Large intestine (tissue), 3 donors: ENCODE data around the gene FPR2. TPM values are rescaled to one million over a fixed set of nuclear protein-coding genes. Genes with fewer than 3 reads are reported as not detected.
"Not testable (repeated sequence)": the region's sequence is repeated elsewhere in the genome, so short reads cannot be mapped to it uniquely, and the experiment has no call there.

ENCODE experiments used
- DNase-seq, 2 donors: peaks; one replicate each; pipeline versions ENCODE4 v3.0.0 to v3.0.0-alpha.2; 2013
- H3K27ac ChIP-seq: one replicate; pipeline ENCODE4 v1.5.1; 2013; ENCODE audit warnings: low read length
- H3K27me3 ChIP-seq: 2 replicates; pipeline ENCODE4 v1.6.1; 2013; ENCODE audit warnings: low read length; ENCODE audit not compliant: control insufficient read depth, insufficient read depth
- H3K36me3 ChIP-seq: 2 replicates; pipeline ENCODE4 v1.6.1; 2013; ENCODE audit warnings: low read length; ENCODE audit not compliant: control insufficient read depth, insufficient read depth
- H3K4me1 ChIP-seq: one replicate; pipeline ENCODE4 v1.6.1; 2013; ENCODE audit warnings: low read length; ENCODE audit not compliant: control insufficient read depth, insufficient read depth
- H3K4me3 ChIP-seq: one replicate; pipeline ENCODE4 v1.5.1; 2013; ENCODE audit warnings: low read length
- H3K9me3 ChIP-seq: one replicate; pipeline ENCODE4 v1.6.1; 2013; ENCODE audit warnings: mild to moderate bottlenecking, low read depth, low read length, moderate library complexity; ENCODE audit not compliant: control insufficient read depth
- WGBS: methylation state at CpG from one replicate; pipeline ENCODE4 v1.1.5; 2013; ENCODE audit warnings: low lambda C conversion rate; ENCODE audit not compliant: insufficient coverage; 5-methylcytosine and 5-hydroxymethylcytosine counted together
- polyA plus RNA-seq: library from polyadenylated mRNA; unstranded; fragments of 120-200 nt; gene quantifications from one replicate; pipeline ENCODE4 v1.2.1, GENCODE V29; 2013

FPR2 gene
- polyA plus RNA-seq, 1 donor = 0.16 TPM

- not testable (repeated sequence) for H3K27me3 ChIP-seq, H3K9me3 ChIP-seq, H3K36me3 ChIP-seq, H3K4me3 ChIP-seq, H3K27ac ChIP-seq, DNase-seq, H3K4me1 ChIP-seq
- WGBS = 100% methylated on average over 1 of the region's 9 CpGs
Observed at GRCh38 chr19:51804789-51805188, 43.8 kb downstream of the FPR2 start.

- 100% methylated on average over 2 of the region's 8 CpGs for WGBS
- not testable (repeated sequence) for H3K27me3 ChIP-seq, H3K27ac ChIP-seq, H3K4me3 ChIP-seq, H3K36me3 ChIP-seq, DNase-seq, H3K9me3 ChIP-seq, H3K4me1 ChIP-seq
Observed at GRCh38 chr19:51805396-51805795, 44.4 kb downstream of the FPR2 start.

- not testable (repeated sequence) for H3K4me1 ChIP-seq, H3K27ac ChIP-seq, H3K9me3 ChIP-seq, DNase-seq, H3K4me3 ChIP-seq, H3K27me3 ChIP-seq, H3K36me3 ChIP-seq
- WGBS = 92% methylated on average over 2 of the region's 5 CpGs
Observed at GRCh38 chr19:51806571-51806970, 45.6 kb downstream of the FPR2 start.

GRCh38 chr19:51807111-51807701 is 46.2 kb downstream of the FPR2 start:
- Histone ChIP-seq H3K4me1 (no peaks in the 10 kb centered on the region), H3K9me3 (no peaks in the 10 kb centered on the region), H3K4me3 (no peak overlapping the region), H3K36me3 (no peaks in the 10 kb centered on the region), H3K27ac (no peak overlapping the region), H3K27me3 (no peaks in the 10 kb centered on the region)
- DNase-seq = no peak
- WGBS = no CpG with 5 or more reads among the region's 6 CpGs

- Histone ChIP-seq H3K27me3 (no peaks in the 10 kb centered on the region), H3K36me3 (no peaks in the 10 kb centered on the region), H3K4me3 (no peak overlapping the region), H3K27ac (no peak overlapping the region), H3K9me3 (no peaks in the 10 kb centered on the region), H3K4me1 (no peaks in the 10 kb centered on the region)
- DNase-seq = no peak
- no CpG with 5 or more reads among the region's 2 CpGs for WGBS
Observed at GRCh38 chr19:51807925-51808324, 46.9 kb downstream of the FPR2 start.

- no peak overlapping the region for H3K27ac ChIP-seq
- 100% methylated on average over 1 of the region's 8 CpGs for WGBS
Observed at GRCh38 chr19:51808333-51808986, 47.5 kb downstream of the FPR2 start.

GRCh38 chr19:51809787-51810186 is 48.8 kb downstream of the FPR2 start:
- no CpG with 5 or more reads among the region's 4 CpGs for WGBS
- H3K27me3 ChIP-seq = no peaks in the 10 kb centered on the region
- H3K9me3 ChIP-seq = no peaks in the 10 kb centered on the region
- H3K4me1 ChIP-seq = no peaks in the 10 kb centered on the region
- no peak overlapping the region for H3K27ac ChIP-seq
- DNase-seq = no peak
- no peaks in the 10 kb centered on the region for H3K36me3 ChIP-seq
- no peak overlapping the region for H3K4me3 ChIP-seq

More at GRCh38 chr19:51808333-51808986, 47.5 kb downstream of the FPR2 start:
- DNase-seq = no peak
- Histone ChIP-seq H3K27me3 (no peaks in the 10 kb centered on the region), H3K9me3 (no peaks in the 10 kb centered on the region), H3K36me3 (no peaks in the 10 kb centered on the region), H3K4me3 (no peak overlapping the region), H3K4me1 (no peaks in the 10 kb centered on the region)

GRCh38 chr19:51810223-51810622 is 49.2 kb downstream of the FPR2 start:
- Histone ChIP-seq H3K27me3 (no peaks in the 10 kb centered on the region), H3K4me3 (no peak overlapping the region), H3K27ac (no peak overlapping the region), H3K36me3 (no peaks in the 10 kb centered on the region), H3K4me1 (no peaks in the 10 kb centered on the region), H3K9me3 (no peaks in the 10 kb centered on the region)
- no peak for DNase-seq
- no CpG with 5 or more reads among the region's 7 CpGs for WGBS

GRCh38 chr19:51811344-51811743 is 50.4 kb downstream of the FPR2 start:
- 83% methylated on average over 2 of the region's 11 CpGs for WGBS
- Histone ChIP-seq H3K4me3 (no peak overlapping the region), H3K27ac (no peak overlapping the region), H3K4me1 (no peaks in the 10 kb centered on the region), H3K27me3 (no peaks in the 10 kb centered on the region), H3K36me3 (no peaks in the 10 kb centered on the region), H3K9me3 (no peaks in the 10 kb centered on the region)
- DNase-seq = no peak

GRCh38 chr19:51815043-51815442 is 54.1 kb downstream of the FPR2 start:
- Histone ChIP-seq H3K27ac (no peak overlapping the region), H3K4me3 (no peak overlapping the region), H3K9me3 (no peaks in the 10 kb centered on the region), H3K36me3 (no peaks in the 10 kb centered on the region), H3K4me1 (no peaks in the 10 kb centered on the region), H3K27me3 (no peaks in the 10 kb centered on the region)
- DNase-seq = no peak
- no CpG with 5 or more reads among the region's 9 CpGs for WGBS

GRCh38 chr19:51816711-51817110 is 55.7 kb downstream of the FPR2 start:
- Histone ChIP-seq H3K36me3 (no peaks in the 10 kb centered on the region), H3K4me3 (no peak overlapping the region), H3K4me1 (no peaks in the 10 kb centered on the region), H3K27me3 (no peaks in the 10 kb centered on the region), H3K9me3 (no peaks in the 10 kb centered on the region), H3K27ac (no peak overlapping the region)
- no peak for DNase-seq
- WGBS = no CpG with 5 or more reads among the region's 1 CpG
